ENCODE results near the gene PDSS1. TPM values are rescaled to one million over a fixed set of nuclear protein-coding genes. Genes with fewer than 3 reads are reported as not detected.

Gene PDSS1
- total and polyA plus RNA-seq, 4 donors: 8.3 to 16.8 (median 10.6) TPM

- WGBS, 2 donors: 95 to 97% methylated on average over 1 of the region's 1 CpG
- Histone ChIP-seq H3K27me3 (ENCODE audit: control insufficient read depth in 3 of 3, insufficient read depth in 3 of 3, low read length in 2 of 3) (no peaks in the 10 kb centered on the region), H3K27ac (ENCODE audit: low read depth in 1 of 2, low read length in 1 of 2) (no peak overlapping the region), H3K4me3 (no peak overlapping the region), H3K4me1 (ENCODE audit: control insufficient read depth in 5 of 5, insufficient read depth in 5 of 5, low read length in 5 of 5) (peaks cover 0 to 14% (median 0%) of the 10 kb centered on the region in 5 donors), H3K9me3 (ENCODE audit: control insufficient read depth in 4 of 4, insufficient read depth in 3 of 4, low read length in 3 of 4) (no peaks in the 10 kb centered on the region), H3K36me3 (ENCODE audit: control insufficient read depth in 4 of 4, insufficient read depth in 4 of 4, low read length in 4 of 4) (peaks cover 0 to 2% (median 0%) of the 10 kb centered on the region in 4 donors), H3K9ac (ENCODE audit: insufficient read depth in 1 of 2, low read length in 2 of 2) (no peak overlapping the region)
- ATAC-seq (ENCODE audit: insufficient read depth, low FRiP score): no peak
- no peak for DNase-seq
- TF ChIP-seq CTCF (IDR thresholded peaks at IDR 0.05; ENCODE audit: control extremely low read depth, extremely low read depth): no peak
Measured at GRCh38 chr10:26776258-26776657, 78.8 kb downstream of the PDSS1 start.

GRCh38 chr10:26777686-26778085, 80.2 kb downstream of the PDSS1 start:
- no peak for TF ChIP-seq CTCF (IDR thresholded peaks at IDR 0.05; ENCODE audit: control extremely low read depth, extremely low read depth)
- H3K9me3 ChIP-seq (ENCODE audit: control insufficient read depth in 4 of 4, insufficient read depth in 3 of 4, low read length in 3 of 4): no peaks in the 10 kb centered on the region
- no peak overlapping the region for H3K9ac ChIP-seq (ENCODE audit: insufficient read depth in 1 of 2, low read length in 2 of 2)
- H3K4me1 ChIP-seq (ENCODE audit: control insufficient read depth in 5 of 5, insufficient read depth in 5 of 5, low read length in 5 of 5): peaks cover 0 to 23% (median 0%) of the 10 kb centered on the region in 5 donors
- ATAC-seq (ENCODE audit: insufficient read depth, low FRiP score): no peak
- 96 to 98% methylated on average over 2 of the region's 2 CpGs for WGBS, 2 donors
- no peak overlapping the region for H3K27ac ChIP-seq (ENCODE audit: low read depth in 1 of 2, low read length in 1 of 2)
- H3K36me3 ChIP-seq (ENCODE audit: control insufficient read depth in 4 of 4, insufficient read depth in 4 of 4, low read length in 4 of 4): peaks cover 0 to 2% (median 0%) of the 10 kb centered on the region in 4 donors
- no peaks in the 10 kb centered on the region for H3K27me3 ChIP-seq (ENCODE audit: control insufficient read depth in 3 of 3, insufficient read depth in 3 of 3, low read length in 2 of 3)
- no peak overlapping the region for H3K4me3 ChIP-seq
- DNase-seq: no peak

- ATAC-seq (ENCODE audit: insufficient read depth, low FRiP score): no peak
- TF ChIP-seq CTCF (IDR thresholded peaks at IDR 0.05; ENCODE audit: control extremely low read depth, extremely low read depth): no peak
- no peak overlapping the region for H3K4me3 ChIP-seq
- peaks cover 0 to 25% (median 0%) of the 10 kb centered on the region in 5 donors for H3K4me1 ChIP-seq (ENCODE audit: control insufficient read depth in 5 of 5, insufficient read depth in 5 of 5, low read length in 5 of 5)
- peaks cover 0 to 2% (median 0%) of the 10 kb centered on the region in 4 donors for H3K36me3 ChIP-seq (ENCODE audit: control insufficient read depth in 4 of 4, insufficient read depth in 4 of 4, low read length in 4 of 4)
- H3K27ac ChIP-seq (ENCODE audit: low read depth in 1 of 2, low read length in 1 of 2): no peak overlapping the region
- 86 to 90% methylated on average over 4 of the region's 4 CpGs for WGBS, 2 donors
- no peaks in the 10 kb centered on the region for H3K9me3 ChIP-seq (ENCODE audit: control insufficient read depth in 4 of 4, insufficient read depth in 3 of 4, low read length in 3 of 4)
- H3K27me3 ChIP-seq (ENCODE audit: control insufficient read depth in 3 of 3, insufficient read depth in 3 of 3, low read length in 2 of 3): no peaks in the 10 kb centered on the region
- DNase-seq: no peak
- H3K9ac ChIP-seq (ENCODE audit: insufficient read depth in 1 of 2, low read length in 2 of 2): no peak overlapping the region
Measured at GRCh38 chr10:26779176-26779860, 81.8 kb downstream of the PDSS1 start.
